Inflammatory macrophage treated with lipopolysaccharide for 4 hours (primary cell): ENCODE data around the gene MAIP1.
"Not testable (repeated sequence)": the region's sequence is repeated elsewhere in the genome, so short reads cannot be mapped to it uniquely, and the experiment has no call there.

Experiments used
- DNase-seq: peaks from one replicate; pipeline ENCODE4 v3.0.0-alpha.2; 2020

The MAIP1 gene, protein sequence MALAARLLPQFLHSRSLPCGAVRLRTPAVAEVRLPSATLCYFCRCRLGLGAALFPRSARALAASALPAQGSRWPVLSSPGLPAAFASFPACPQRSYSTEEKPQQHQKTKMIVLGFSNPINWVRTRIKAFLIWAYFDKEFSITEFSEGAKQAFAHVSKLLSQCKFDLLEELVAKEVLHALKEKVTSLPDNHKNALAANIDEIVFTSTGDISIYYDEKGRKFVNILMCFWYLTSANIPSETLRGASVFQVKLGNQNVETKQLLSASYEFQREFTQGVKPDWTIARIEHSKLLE

DNA sequence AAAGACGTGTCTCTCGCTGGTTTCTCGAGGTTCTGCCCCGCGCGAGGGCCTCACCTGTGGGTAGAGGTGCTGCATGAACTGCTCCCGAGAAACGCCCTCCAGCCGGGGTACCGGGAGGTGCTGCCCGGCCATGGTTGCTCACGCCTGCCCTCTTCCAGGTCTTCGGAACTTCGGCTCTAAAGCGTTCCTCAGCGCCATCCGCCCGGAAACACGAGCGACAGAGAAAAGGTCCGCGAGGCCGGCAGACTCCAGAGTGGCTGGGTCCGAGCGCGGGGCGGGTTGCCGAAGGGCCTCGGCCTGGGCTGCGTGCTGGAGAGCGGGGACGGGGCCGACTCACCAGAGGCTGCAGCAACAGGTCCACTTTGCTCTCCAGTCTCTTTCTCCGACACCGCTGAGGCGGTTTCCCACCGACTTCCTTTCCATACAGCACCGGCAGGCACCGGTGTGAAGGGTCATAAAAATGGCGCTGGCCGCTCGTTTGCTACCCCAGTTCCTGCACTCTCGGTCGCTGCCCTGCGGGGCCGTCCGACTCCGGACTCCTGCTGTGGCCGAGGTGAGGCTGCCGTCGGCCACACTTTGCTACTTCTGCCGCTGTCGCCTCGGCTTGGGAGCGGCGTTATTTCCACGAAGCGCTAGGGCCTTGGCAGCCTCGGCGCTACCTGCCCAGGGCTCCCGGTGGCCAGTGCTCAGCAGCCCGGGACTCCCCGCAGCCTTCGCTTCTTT is at the start of gene MAIP1, which contains the start of gene TYW5:
Gene MAIP1 (plus strand): TSS at position 244 of the 723 bp plus-strand sequence. CDS start 217 bp downstream, at position 461.
Gene TYW5 (minus strand): TSS at position 153 of the 723 bp plus-strand sequence. CDS start 21 bp downstream, at position 132.
- peak; percentile 79 for DNase-seq

DNA sequence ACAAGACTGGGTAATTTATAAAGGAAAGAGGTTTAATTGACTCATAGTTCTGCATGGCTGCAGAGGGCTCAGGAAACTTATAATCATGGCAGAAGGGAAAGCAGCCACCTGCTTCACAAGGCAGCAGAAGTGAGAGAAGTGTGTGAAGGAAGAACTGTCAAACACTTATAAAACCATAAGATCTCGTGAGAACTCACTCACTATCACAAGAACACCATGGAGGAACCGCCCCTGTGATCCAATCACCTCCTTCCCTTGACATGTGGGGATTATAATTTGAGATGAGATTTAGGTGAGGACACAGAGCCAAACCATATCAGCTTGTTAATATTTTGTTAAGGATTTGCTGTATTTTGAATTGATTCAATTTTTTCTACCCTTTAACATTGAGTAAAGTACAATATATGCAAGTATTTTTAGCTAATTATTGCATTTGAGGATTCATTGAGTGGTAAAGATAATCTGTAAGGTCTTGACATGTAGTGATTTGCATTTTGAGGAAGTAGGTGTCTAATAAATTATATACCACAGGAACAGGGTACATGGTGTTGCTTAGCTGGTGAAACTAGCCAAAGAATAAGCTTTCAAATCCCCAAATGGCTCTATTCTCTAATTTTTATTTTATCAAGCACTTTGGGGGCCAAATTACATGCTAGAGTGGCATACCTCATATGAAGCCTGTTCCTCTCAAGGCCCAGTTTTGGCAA is 48.2 kb upstream of the MAIP1 start:
- DNase-seq: no peak

DNA sequence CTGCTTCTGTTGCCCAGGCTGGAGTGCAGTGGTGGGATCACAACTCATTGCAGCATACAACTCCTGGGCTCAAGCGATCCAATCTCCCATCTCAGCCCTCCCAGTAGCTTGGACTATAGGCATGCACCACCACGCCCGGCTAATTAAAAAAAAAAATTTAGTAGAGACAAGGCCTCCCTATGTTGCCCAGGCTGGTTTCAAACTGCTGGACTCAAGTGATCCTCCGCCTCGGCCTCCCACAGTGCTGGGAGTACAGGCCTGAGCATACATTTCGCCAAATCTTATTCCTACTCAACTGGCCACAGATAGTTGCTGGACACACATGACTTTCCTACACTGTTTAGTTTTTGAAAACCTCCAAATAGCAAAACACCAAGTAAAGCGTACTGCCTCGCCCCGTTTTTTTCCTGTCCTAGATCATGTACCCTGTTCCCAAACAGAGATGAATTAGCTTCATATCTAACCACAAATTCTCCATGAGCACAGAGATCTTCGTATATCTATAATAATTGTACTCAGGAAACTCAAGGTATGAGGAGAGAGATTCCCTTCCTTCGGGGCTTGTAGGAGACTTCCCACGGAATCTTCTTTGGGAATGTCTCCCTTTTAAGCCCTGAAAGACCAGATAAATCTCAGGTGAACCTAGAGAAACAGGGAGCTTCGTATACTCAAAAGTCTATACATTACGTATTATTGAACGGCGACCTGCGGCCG is 44.9 kb upstream of the MAIP1 start:
- no peak for DNase-seq

DNA sequence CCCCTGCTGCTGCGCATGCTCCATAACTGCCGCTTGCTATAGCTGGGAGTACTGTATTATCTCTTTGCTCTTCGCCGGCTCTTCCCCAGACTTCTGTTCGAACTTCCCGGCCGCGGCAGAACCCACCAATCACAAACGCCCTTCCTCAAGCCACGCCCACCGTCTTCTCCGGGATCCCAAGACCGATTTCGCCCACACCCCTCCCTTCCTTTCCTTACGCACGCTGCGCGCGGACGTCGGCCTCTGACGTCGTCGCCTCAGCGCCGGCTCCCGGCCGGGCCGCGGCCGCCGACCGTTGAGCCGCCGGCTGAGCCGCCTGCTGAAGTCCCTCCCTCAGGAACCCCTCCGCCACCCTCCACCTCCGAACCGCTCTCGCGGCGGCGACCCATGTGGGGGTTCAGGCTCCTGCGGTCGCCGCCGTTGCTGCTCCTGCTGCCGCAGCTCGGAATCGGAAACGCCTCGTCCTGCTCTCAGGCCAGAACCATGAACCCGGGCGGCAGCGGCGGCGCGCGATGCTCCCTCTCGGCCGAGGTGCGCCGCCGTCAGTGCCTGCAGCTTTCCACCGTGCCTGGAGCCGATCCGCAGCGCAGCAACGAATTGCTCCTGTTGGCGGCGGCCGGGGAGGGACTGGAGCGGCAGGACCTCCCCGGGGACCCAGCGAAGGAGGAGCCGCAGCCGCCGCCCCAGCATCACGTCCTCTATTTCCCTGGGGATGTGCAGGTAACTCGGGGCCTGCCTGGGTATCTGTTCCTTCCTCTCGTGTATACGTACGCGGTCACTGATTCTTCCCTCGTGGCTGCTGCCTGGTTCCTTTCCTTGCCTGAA is 44.1 kb upstream of the MAIP1 start, which contains the start of gene C2orf69:
Gene C2orf69 (plus strand): TSS at position 242 of the 825 bp plus-strand sequence. CDS start 146 bp downstream, at position 388.
- DNase-seq: peak; percentile 97

DNA sequence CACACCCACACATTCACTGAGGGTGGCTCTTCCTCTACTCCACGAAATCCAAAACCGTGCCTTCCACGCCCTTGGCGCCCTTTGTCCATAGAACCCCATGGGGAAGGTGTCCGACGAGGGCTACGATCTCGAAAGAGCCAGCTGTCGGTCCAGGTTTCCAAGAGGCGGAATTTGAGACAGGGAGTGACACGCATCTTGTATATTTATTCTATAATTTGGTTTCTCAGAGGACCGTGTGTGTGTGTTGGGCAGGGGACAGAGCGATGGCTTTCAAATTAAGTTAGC is 43.6 kb upstream of the MAIP1 start:
- peak; percentile 59 for DNase-seq

DNA sequence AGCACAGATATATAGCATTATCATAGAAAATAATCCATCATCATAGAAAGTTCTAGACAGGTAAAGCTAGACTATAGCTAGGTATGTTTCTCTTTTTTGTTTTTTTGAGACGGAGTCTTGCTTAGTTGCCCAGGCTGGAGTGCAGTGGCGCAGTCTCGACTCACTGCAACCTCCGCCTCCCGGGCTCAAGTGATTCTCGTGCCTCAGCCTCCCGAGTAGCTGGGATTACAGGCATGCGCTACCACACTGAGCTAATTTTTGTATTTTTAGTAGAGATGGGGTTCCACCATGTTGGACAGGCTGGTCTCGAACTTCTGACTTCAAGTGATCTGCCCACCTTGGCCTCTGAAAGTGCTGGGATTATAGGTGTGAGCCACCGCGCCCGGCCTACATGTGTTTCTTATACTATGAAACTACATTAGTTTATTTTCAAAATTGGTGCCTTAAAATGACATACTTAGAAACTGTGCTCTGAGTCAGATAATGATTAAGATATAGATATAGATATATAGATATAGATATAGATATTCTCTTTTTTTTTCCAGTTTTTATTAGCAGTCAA is 42.7 kb upstream of the MAIP1 start:
- DNase-seq: not testable (repeated sequence)

DNA sequence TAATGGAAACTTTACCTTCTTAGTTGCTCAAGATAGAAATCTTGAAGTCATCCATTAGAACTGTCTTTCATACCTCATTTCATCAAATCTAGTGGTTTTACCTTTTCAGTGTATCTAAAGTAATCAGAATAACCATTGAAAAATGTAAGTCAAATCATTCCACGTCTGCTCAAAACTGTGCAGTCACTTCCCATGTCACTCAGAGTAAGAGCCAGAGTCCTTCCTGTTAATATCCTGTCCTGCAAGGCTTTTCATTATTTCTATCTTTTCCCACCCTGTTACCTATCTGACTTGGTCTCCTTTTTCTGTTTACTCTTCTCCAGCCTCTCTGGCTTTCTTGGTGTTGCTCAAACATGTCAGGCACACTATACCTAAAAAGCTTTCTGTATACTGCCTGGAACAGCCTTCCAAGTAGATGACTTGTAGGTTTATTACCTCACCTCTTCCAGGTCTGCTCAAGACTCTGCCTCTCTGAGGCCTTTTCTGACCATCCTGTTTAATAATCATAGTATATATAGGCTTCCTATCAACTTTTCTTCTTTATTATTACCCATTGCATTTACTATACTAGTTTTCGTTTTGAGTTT is 40.9 kb upstream of the MAIP1 start:
- no peak for DNase-seq

DNA sequence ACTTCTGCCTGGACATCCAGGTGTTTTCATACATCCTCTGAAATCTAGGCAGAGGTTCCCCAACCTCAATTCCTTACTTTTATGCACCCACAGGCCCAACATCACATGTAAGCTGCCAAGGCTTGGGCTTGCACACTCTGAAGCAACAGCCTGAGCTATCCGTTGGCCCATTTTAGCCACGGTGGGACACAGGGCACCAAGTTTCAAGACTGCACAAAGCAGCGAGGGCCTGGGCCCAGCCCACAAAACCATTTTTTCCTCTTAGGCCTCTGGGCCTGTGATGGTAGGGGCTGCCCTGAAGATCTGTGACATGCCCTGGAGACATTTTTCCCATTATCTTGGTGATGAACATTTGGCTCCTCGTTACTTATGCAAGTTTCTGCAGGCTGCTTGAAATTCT is 38.4 kb upstream of the MAIP1 start:
- DNase-seq: no peak

DNA sequence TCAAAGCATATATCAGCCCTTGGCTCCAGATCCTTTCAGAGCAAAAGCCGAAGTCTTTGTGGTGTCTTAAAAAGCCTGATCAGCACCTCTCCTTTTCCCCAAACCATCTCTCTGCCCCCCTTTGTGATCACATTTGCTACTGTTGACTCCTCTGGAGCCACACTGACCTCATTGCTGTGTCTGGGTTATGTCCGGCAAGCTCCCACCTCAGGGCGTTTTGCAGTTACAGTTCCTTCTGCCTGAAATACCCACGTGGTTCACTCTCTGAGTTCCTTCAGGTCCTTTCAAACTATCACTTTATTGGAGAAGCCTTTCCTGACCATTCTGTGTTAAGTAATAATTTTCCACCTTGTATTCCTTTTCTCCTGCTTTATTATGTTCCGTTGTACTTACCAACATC is 32.5 kb upstream of the MAIP1 start:
- DNase-seq: peak; percentile 33

DNA sequence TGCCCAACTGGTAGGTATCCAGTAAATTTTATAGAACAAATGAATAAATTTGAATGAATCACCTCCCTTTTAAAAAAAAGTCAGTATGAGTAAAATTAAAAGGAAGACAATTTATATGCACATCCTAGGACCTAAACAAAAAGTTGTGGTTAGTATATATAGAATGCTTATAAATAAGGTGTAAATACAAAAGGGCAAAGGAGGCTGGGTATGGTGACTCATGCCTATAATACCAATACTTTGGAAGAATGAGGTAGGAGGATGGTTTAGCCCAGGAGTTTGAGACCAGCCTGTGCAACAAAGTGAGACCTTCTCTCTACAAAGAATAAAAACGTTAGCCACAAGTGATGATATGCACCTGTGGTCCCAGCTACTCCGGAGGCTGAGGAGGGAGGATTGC is 31.5 kb upstream of the MAIP1 start:
- no peak for DNase-seq

DNA sequence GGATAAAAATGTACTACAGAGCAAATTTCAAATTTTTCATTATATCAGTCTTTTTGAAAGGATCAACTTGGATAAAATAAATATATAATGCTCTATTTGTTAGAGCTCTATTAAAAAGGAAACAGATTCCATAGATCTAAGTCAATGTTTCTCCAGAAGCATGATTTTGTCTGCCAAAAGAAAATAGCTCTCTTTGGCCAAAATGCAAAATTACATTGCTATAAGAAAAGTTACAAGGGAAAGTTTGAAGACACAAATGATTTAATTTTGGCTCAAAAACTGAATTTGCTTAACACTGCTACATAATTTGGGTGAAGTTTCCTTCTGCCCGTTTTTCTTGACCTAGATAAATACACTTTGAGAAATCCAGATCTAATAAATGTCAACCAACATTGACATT is 28.6 kb upstream of the MAIP1 start:
- DNase-seq: no peak

DNA sequence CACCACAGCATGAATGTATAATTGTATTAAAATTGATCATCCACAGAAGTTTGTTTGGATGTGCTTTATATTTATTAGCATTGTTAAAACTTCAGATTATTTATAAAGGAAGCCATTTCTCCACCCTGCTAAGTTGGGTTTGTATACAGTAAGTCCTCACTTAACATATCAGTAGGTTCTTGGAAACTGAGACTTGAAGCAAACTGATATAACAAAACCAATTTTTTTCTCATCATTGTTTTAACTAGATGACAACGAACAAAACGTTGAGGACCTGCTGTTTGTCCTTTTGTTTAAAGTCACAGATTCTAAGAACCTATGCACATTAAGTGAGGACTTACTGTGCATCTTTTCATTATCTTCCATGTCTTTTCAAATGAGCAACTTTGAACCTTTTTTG is 27.2 kb upstream of the MAIP1 start:
- no peak for DNase-seq

DNA sequence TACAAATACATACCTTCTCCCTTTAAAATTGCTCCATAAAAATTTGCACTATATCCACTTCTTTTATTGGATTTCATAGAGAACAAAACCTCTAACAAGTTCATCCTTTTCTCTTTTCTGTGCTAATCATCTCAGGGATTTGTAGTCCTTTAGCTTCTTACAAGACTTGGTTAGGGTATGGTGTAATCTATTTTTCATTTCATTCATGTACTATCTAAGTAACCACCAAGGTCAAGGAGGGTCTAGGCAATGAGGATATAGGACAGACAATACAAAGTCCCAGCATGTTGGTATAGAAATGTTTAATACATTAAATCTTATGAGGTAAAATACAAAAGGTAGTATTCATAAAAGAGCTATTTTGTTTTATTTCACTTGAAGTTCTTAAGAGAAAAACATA is 26.8 kb upstream of the MAIP1 start:
- DNase-seq: no peak

DNA sequence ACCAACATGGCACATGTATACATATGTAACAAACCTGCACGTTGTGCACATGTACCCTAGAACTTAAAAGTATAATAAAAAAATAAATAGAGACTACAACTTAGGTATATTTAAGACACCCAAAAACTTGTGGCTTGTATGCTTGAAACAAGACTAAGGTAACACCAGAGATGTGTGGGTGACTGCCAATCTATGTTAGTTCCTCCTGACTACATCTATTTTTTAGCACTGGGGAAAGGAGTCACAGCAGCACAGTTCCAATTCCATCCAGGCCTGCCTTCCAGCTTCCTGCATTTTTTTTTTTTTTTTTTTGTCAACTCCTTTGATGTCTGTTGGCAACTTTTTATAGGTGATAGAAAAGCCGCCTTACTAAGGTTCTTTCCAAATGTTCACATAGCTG is 26.1 kb upstream of the MAIP1 start:
- no peak for DNase-seq

DNA sequence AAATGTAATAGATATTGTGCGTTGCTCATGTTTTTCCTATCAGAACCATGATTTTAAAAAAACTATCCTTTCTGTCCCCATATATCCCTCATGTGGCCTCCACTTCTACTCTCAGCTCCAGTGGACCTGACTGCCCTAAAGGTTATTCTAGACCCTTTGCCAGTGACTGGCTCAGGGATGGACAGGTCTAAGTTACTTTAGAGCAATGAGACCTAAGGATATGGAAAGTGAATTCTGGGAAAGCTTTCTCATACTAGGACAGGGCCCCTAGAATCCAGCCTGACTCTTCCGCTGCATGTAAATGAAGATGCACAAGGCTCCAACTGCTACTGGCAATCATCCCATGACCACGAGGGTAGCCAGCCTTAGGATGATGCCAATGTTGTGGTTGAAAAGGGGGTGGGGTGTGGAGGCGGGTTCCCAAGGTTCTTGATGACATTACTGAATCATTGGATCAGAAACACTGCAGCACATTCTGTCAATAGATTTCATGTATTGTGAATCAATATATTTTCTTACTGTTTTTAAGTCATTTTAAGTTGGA is 23.0 kb upstream of the MAIP1 start:
- DNase-seq: no peak

DNA sequence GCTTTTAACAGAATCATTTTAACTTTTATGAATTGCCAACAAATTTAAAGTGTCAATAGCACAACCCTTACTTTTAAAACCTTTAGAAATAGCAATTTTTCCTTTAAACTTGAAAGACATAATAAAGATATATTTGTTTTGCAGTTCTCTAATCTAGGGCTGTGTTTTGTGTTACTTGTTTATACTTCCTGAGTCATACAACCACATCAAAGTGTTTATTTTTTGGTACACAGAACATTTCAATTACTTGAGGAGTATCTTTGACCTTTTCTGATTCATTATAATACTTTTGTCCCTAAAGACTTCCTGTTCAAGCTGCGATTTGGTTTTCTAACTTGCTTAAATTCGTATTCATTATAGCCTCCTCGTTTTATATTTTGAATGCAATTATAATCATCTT is 21.9 kb upstream of the MAIP1 start:
- no peak for DNase-seq

DNA sequence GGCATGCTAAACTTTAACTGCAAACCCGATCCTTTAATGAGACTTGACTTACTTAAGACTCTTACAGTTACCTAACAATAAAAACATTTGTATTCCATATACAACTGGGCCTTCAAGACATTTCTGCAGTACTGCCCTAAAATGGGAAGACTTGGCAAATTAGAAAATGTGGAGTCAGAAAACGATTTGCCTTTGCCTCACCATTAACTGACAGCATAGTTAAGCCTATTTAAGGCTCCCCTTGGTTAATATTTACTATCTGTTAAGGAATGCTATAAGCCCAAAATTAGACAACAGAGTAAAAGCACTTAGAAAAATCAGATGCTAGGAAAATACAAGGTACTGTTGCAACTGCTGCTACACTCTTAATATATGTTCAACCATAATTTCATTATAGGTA is 18.8 kb upstream of the MAIP1 start:
- no peak for DNase-seq

DNA sequence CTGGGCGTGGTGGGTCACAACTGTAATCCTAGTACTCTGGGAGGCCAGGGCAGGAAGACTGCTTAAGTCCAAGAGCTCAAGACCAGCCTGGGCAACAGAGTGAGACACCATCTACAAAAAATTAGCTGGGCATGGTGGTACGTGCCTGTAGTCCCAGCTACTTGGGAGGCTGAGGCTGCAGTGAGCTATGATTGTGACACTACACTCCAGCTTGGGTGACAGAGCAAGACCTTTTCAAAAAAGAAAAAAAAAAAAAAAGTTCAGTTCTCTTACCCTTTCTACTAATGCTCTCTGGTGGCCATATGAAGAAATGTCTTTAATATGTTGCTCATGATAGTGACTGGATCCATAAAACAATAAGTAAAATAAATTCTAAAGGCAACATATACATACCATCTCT is 15.0 kb upstream of the MAIP1 start:
- DNase-seq: peak; percentile 59

DNA sequence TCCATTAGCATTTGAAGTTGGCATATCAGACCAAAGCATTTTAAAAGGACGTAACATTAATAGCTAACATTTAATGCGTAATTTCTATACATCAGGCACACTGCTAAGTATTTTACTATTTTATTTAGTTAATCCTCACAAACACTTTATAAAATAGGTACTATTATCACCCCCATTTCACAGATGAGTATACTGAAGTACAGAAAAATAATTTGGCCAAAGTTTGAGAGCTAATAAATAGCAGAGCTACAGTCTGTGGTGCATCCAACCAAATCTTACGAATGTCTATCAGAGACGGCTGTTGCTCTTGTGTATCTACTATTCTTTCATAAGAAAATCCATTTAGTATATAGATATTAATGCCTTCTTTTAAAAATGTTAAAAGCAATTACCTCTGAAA is 12.0 kb upstream of the MAIP1 start:
- no peak for DNase-seq

DNA sequence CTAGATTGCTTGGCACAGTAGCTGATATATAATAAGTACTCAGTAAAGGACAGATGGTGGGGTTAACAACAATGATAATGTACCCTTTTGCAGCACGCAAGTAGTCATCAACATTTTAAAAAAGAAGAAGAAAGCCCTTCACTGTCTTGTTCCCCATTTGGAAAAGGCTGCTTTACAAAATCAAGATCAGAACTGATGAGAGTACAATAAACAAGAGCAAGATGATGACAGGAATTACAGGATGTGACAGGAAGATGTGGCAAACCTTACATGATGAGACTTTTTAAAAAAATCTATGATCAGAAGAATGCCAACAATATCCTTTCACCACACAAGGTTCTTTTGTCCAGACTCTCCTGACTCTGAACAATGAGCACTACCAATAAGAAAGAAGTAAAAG is 9.2 kb upstream of the MAIP1 start:
- DNase-seq: peak; percentile 27

DNA sequence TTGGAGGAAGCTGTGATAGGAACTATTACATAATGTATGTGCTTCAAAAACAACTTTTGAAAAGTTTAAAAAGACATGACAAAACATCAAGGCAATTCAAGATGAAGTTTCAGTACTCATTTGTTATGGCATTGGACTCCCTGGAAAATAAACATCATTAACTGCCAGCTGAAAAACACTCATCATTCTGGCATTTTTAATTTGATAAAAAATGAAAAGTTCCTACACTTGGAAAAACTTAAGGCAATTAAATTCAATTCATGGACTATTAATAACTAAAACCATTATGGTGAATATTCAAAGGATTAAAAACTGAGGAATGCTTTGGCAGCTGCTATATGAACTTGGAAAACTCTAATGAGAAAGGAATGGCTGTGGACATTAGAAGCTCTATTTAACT is 8.5 kb upstream of the MAIP1 start:
- no peak for DNase-seq
